ENCODE data around the gene CPLX1.

- TF ChIP-seq ATF3 (IDR thresholded peaks at IDR 0.05) (no peak), ZFX (IDR thresholded peaks at IDR 0.05) (no peak), CTCF (IDR thresholded peaks at IDR 0.05 in 2 of 3, conservative IDR thresholded peaks at IDR 0.05 in 1 of 3; ENCODE audit: borderline replicate concordance in 1 of 3, insufficient read depth in 1 of 3, low read depth in 2 of 3, low read length in 2 of 3) (no peak), CBX3 (IDR thresholded peaks at IDR 0.05; ENCODE audit: low read depth) (no peak), SRF (IDR thresholded peaks at IDR 0.05; ENCODE audit: low read depth) (no peak), REST (IDR thresholded peaks at IDR 0.05; ENCODE audit: low read depth) (no peak), POLR2A (IDR thresholded peaks at IDR 0.05; ENCODE audit: borderline replicate concordance, extremely low read depth, insufficient read depth, insufficient read length) (no peak), POLR2AphosphoS5 (IDR thresholded peaks at IDR 0.05; ENCODE audit: low read depth, low read length) (no peak)
Measured at GRCh38 chr4:794900-795725, 30.8 kb downstream of the CPLX1 start.
